HUES64 (cell line): ENCODE results near the gene SLC66A2.

Experiments used
- H3K27ac ChIP-seq: 2 replicates; pipeline ENCODE4 v1.7.0; 2013; ENCODE audit warnings: low read depth, low read length, inconsistent platforms
- H3K27me3 ChIP-seq: 2 replicates; pipeline ENCODE4 v1.6.1; 2013; ENCODE audit warnings: mild to moderate bottlenecking, low read length; ENCODE audit not compliant: insufficient read depth
- H3K36me3 ChIP-seq: 2 replicates; pipeline ENCODE4 v1.6.1; 2013; ENCODE audit warnings: mild to moderate bottlenecking, low read length; ENCODE audit not compliant: insufficient read depth
- H3K4me1 ChIP-seq: 2 replicates; pipeline ENCODE4 v1.6.1; 2013; ENCODE audit warnings: mild to moderate bottlenecking, low read length, moderate library complexity; ENCODE audit not compliant: insufficient read depth
- H3K4me3 ChIP-seq: 2 replicates; pipeline ENCODE4 v1.5.1; 2013; ENCODE audit warnings: mild to moderate bottlenecking, low read length, moderate library complexity
- H3K9ac ChIP-seq: 2 replicates; pipeline ENCODE4 v1.6.1; 2013; ENCODE audit warnings: mild to moderate bottlenecking, low read depth, low read length
- H3K9me3 ChIP-seq: 2 replicates; pipeline ENCODE4 v1.6.1; 2013; ENCODE audit warnings: low read depth, low read length; ENCODE audit not compliant: insufficient read depth
- WGBS: fragments of 150-250, 120-280 bp; methylation state at CpG from one replicate; pipeline ENCODE4 v1.1.7; 2013; ENCODE audit warnings: missing lambda C conversion rate; 5-methylcytosine and 5-hydroxymethylcytosine counted together

The SLC66A2 gene

GRCh38 chr18:79853303-79853992 is 98.0 kb downstream of the SLC66A2 start:
- Histone ChIP-seq H3K27ac (no peak overlapping the region), H3K9ac (no peak overlapping the region), H3K36me3 (no peaks in the 10 kb centered on the region), H3K9me3 (no peaks in the 10 kb centered on the region), H3K4me3 (no peak overlapping the region), H3K4me1 (no peaks in the 10 kb centered on the region), H3K27me3 (no peaks in the 10 kb centered on the region)
- 85% methylated on average over 25 of the region's 26 CpGs for WGBS

- Histone ChIP-seq H3K4me3 (no peak overlapping the region), H3K27me3 (no peaks in the 10 kb centered on the region), H3K9ac (no peak overlapping the region), H3K27ac (no peak overlapping the region), H3K9me3 (no peaks in the 10 kb centered on the region), H3K4me1 (no peaks in the 10 kb centered on the region), H3K36me3 (no peaks in the 10 kb centered on the region)
- WGBS, result 91% methylated on average over 33 of the region's 33 CpGs
Measured at GRCh38 chr18:79852561-79853302, 98.7 kb downstream of the SLC66A2 start.
